Thyroid gland (tissue), 4 donors: ENCODE results near the gene PTPRN2. TPM values are rescaled to one million over a fixed set of nuclear protein-coding genes. Genes with fewer than 3 reads are reported as not detected.

Experiments
- DNase-seq, 2 donors: peaks; one replicate each; pipeline ENCODE4 v3.0.0-alpha.2; 2019
- H3K27ac ChIP-seq, 3 donors: fragments of 200-600 bp; sonication (generic); 1 replicate in 2 of 3; 2 replicates in 1 of 3; pipeline ENCODE4 v1.5.1; 2016 to 2019; ENCODE audit warnings: mild to moderate bottlenecking in 1 of 3, moderate library complexity in 1 of 3
- H3K27me3 ChIP-seq: fragments of 200-600 bp; sonication (generic); one replicate; pipeline ENCODE4 v1.5.1; 2019
- H3K36me3 ChIP-seq, 2 donors: fragments of 200-600 bp; sonication (generic); one replicate each; pipeline ENCODE4 v1.5.1; 2016 to 2019
- H3K4me1 ChIP-seq, 2 donors: fragments of 200-600 bp; sonication (generic); one replicate each; pipeline ENCODE4 v1.5.1; 2017 to 2019
- H3K4me3 ChIP-seq, 3 donors: fragments of 200-600 bp; sonication (generic); replicated peaks in 1 of 3; 1 replicate in 2 of 3; 2 replicates in 1 of 3; pipeline ENCODE4 v1.5.1; 2016; ENCODE audit warnings: mild to moderate bottlenecking in 1 of 3
- H3K9me3 ChIP-seq: fragments of 200-600 bp; sonication (generic); one replicate; pipeline ENCODE4 v1.5.1; 2017
- CTCF ChIP-seq, 6 experiments: fragments of 200-600 bp in 3 of 6; fragments of 450-650 bp in 3 of 6; sonication (generic) in 3 of 6; IDR thresholded peaks; one replicate each; pipeline ENCODE4 v1.5.1; 2016 to 2019; ENCODE audit warnings: antibody characterized with exemption in 6 of 6, mild to moderate bottlenecking in 2 of 6, inconsistent platforms in 1 of 6, moderate library complexity in 1 of 6
- POLR2A ChIP-seq, 2 donors: fragments of 450-650 bp; IDR thresholded peaks; one replicate each; pipeline ENCODE4 v1.6.1; 2017; ENCODE audit warnings: antibody characterized with exemption in 2 of 2, mild to moderate bottlenecking in 2 of 2, moderate library complexity in 1 of 2
- WGBS, 2 donors: methylation state at CpG; one replicate each; pipeline ENCODE4 v1.1.5; 2017; 5-methylcytosine and 5-hydroxymethylcytosine counted together
- intact Hi-C: fragments of 100-400 bp; cut with DNase I; formaldehyde crosslinking; loops from one replicate; pipeline ENCODE4 v1.15.1; 2023
- total RNA-seq, 4 donors: library from RNA; depleted of rRNA; stranded (reverse); fragments of >200 nt; gene quantifications; one replicate each; pipeline ENCODE4 v1.2.3, GENCODE V29; 2016

The PTPRN2 gene
- total RNA-seq, 4 donors from 2014 or later = 4.2 to 9.9 (median 7.7) TPM

DNA sequence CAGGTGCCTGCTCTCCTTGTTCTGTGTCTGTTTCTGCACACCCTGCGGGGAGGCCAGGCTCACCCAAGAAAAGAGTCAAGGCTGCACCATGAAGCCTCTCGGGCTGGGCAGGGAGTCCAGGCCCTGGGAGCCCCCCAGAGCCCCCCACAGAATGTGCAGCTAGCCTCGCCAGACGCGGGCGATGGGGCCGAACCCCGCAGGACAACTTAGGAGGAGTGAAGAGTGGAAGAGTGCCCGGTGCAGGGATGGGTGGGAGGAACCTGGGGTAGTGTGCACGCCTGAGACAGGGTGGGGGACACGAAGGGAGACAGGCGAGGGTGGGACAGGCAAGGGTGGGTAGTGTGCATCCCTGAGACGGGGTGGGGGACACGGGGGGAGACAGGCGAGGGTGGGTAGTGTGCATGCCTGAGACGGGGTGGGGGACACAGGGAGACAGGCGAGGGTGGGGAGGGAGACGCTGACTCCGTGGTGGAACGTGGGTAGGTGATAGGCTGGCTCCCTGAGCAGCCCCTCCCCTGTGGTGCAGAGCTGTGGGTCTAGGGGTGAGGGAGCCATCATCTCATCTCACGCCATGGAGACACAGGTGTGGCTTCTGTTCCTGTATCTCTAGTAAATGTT lies 635.5 kb downstream of the PTPRN2 start:
- intact Hi-C loops = no loop called here
- Histone ChIP-seq H3K36me3 (no peaks in the 10 kb centered on the region), H3K27ac (no peak overlapping the region), H3K9me3 (no peaks in the 10 kb centered on the region), H3K4me1 (no peaks in the 10 kb centered on the region), H3K4me3 (no peak overlapping the region), H3K27me3 (no peaks in the 10 kb centered on the region)
- no peak for DNase-seq
- no peak for TF ChIP-seq CTCF (IDR thresholded peaks at IDR 0.05)
- no peak for TF ChIP-seq POLR2A (IDR thresholded peaks at IDR 0.05)
- 81 to 83% methylated on average over 20 to 21 of the region's 21 CpGs for WGBS, 2 donors

DNA sequence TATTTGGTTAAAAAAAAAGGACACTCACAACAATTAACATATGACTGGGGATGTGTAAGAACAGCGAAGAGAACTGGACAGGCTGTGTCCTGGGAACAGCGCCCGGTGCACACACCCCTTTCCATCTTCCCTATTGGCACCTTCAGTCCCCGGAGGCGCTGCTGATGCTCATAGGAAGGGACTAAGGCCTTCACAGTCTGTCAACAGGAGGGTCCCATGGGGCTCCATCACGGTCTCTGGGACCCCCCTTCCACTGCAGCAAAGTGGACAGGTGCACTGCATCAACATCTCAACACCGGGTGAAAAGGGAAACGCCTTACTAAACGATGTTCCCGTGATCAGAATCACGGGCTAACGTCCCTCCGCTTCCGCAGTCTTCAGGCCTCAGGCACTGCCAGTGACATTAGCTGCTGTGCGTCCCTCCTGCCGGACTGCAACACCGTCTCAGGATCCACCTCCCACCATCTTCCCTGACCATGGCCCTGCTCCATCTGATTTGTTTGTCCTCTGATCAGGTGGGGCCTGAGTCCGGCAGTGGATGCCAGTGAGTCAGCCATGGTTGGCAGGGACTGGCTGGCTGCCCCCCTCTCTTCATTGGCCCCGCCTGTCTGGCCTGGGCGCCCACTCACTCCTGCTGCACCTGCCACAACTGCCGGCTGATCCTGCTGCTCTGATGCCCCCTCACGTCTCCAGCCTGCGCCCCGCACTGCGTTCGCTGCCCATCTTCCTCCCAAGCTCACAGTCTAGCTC lies 636.1 kb downstream of the PTPRN2 start:
- TF ChIP-seq CTCF (IDR thresholded peaks at IDR 0.05) (no peak), POLR2A (IDR thresholded peaks at IDR 0.05) (no peak)
- no peak overlapping the region for H3K27ac ChIP-seq
- no peaks in the 10 kb centered on the region for H3K36me3 ChIP-seq
- intact Hi-C loops = no loop called here
- H3K9me3 ChIP-seq = no peaks in the 10 kb centered on the region
- H3K27me3 ChIP-seq = no peaks in the 10 kb centered on the region
- WGBS, 2 donors = 85 to 92% methylated on average over 26 of the region's 26 CpGs
- H3K4me3 ChIP-seq = no peak overlapping the region
- DNase-seq = no peak
- H3K4me1 ChIP-seq = no peaks in the 10 kb centered on the region

GRCh38 chr7:157949711-157950110 lies 637.9 kb downstream of the PTPRN2 start:
- TF ChIP-seq CTCF (IDR thresholded peaks at IDR 0.05) (no peak), POLR2A (IDR thresholded peaks at IDR 0.05) (no peak)
- H3K4me3 ChIP-seq = no peak overlapping the region
- no peaks in the 10 kb centered on the region for H3K9me3 ChIP-seq
- no peaks in the 10 kb centered on the region for H3K27me3 ChIP-seq
- no peak overlapping the region for H3K27ac ChIP-seq
- H3K4me1 ChIP-seq = no peaks in the 10 kb centered on the region
- no peak for DNase-seq
- 34 to 57% methylated on average over 3 of the region's 3 CpGs for WGBS, 2 donors
- H3K36me3 ChIP-seq = no peaks in the 10 kb centered on the region
- intact Hi-C loops = no loop called here

DNA sequence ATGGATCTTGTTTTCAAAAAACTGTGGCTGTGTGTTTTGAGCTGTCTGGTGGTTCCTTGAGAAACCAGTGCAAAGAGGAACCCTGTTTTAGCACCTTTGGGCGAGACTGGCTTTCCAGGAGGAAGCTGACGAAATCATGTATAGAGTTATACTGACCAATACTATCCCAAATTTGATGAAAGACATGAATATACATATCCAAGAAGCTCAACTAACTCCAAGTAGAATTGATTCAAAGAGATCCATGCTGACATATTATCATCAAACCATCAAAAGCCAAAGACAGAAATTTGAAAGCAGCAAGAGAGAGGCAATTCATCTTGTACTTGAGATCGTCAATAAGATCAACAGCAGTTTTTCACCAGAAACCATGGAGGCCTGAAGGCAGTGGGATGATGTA lies 640.1 kb downstream of the PTPRN2 start:
- WGBS, 2 donors = 86 to 95% methylated on average over 3 of the region's 3 CpGs
- intact Hi-C loops = no loop called here
- H3K36me3 ChIP-seq = no peaks in the 10 kb centered on the region
- no peaks in the 10 kb centered on the region for H3K4me1 ChIP-seq
- no peak overlapping the region for H3K27ac ChIP-seq
- DNase-seq = no peak
- no peak for TF ChIP-seq CTCF (IDR thresholded peaks at IDR 0.05)
- no peak for TF ChIP-seq POLR2A (IDR thresholded peaks at IDR 0.05)
- H3K9me3 ChIP-seq = no peaks in the 10 kb centered on the region
- no peaks in the 10 kb centered on the region for H3K27me3 ChIP-seq
- no peak overlapping the region for H3K4me3 ChIP-seq

DNA sequence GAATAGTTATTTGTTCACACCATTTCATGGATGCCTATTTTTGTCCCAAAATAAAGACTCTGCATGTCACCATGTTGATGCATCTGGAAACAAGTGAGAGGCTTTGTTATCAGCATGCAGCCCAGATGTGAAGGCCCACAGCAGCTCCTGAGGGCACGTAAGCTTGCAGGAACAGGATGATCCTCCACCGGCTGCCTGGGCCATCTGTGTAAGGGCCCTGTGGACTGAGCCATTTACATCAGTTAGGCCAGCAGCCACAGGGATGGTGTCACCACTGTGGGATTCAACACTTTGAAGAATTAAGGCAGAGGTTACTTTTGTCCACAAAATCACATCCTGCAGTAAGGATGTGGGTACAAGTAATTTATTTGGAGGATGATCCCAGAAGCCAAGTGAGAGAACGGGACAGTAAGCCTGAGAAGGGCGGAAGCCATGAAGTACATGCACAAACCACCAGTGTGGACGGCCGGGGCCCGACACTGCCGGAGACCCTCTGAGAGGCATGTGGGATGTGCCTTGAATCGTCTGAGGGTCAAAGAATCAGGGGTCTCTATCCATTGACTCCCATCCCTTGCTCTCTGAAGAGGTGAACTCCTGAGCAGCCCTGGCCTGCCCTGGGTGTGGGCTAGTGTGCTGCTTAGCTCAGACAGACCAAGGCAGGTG lies 641.1 kb downstream of the PTPRN2 start:
- no peaks in the 10 kb centered on the region for H3K36me3 ChIP-seq
- no peaks in the 10 kb centered on the region for H3K4me1 ChIP-seq
- no peaks in the 10 kb centered on the region for H3K27me3 ChIP-seq
- WGBS, 2 donors = 91 to 92% methylated on average over 9 of the region's 9 CpGs
- H3K27ac ChIP-seq = no peak overlapping the region
- intact Hi-C loops = no loop called here
- DNase-seq = no peak
- TF ChIP-seq POLR2A (IDR thresholded peaks at IDR 0.05) (no peak), CTCF (IDR thresholded peaks at IDR 0.05) (no peak)
- H3K4me3 ChIP-seq = no peak overlapping the region
- H3K9me3 ChIP-seq = no peaks in the 10 kb centered on the region
